IMR-90 (cell line): ENCODE data around the gene SAMD1. TPM values are rescaled to one million over a fixed set of nuclear protein-coding genes. Genes with fewer than 3 reads are reported as not detected.
A peak's percentile ranks its signal among the peaks of the same experiment; 100 is the strongest.

Experiments used
- ATAC-seq: fragments of 200-7000 bp; cut with Tn5 transposase; 2 replicates; pipeline ENCODE4 v1.9.1; 2020; ENCODE audit warnings: low read depth, mild to moderate bottlenecking, moderate library complexity
- BruUV-seq: library from RNA; stranded (reverse); fragments of 400-500 nt; replicated peaks from 2 replicates; lab custom pipeline; 2021; lab: Mats Ljungman, UMichigan
- CTCF ChIA-PET: fragments of 300-600 bp; formaldehyde crosslinking; extraction: SDS; loops from one replicate; lab custom pipeline; 2021; ENCODE audit warnings: antibody characterized with exemption; lab: Yijun Ruan, JAX
- POLR2A ChIA-PET: fragments of 300-600 bp; sonication (Branson Sonifier 250); formaldehyde crosslinking; loops from one replicate; lab custom pipeline; 2022; ENCODE audit warnings: antibody characterized with exemption; ENCODE audit not compliant: unreplicated experiment; lab: Charles Lee
- DNase-seq: peaks from one replicate; pipeline ENCODE4 v3.0.0; 2013
- H2AFZ ChIP-seq: replicated peaks from 2 replicates; pipeline ENCODE3; 2013; ENCODE audit warnings: low read length, mild to moderate bottlenecking; ENCODE audit not compliant: poor library complexity
- H2AK5ac ChIP-seq: 2 replicates; pipeline ENCODE4 v1.6.1; 2013; ENCODE audit warnings: low read depth, low read length, inconsistent platforms
- H2AK9ac ChIP-seq: replicated peaks from 2 replicates; pipeline ENCODE3; 2013; ENCODE audit warnings: mild to moderate bottlenecking, low read depth, low read length, moderate library complexity; ENCODE audit not compliant: poor library complexity
- H2BK120ac ChIP-seq: 2 replicates; pipeline ENCODE4 v1.6.1; 2013; ENCODE audit warnings: low read depth, low read length, inconsistent platforms
- H2BK15ac ChIP-seq: 3 replicates; pipeline ENCODE4 v1.6.1; 2013; ENCODE audit warnings: low read depth, low read length, inconsistent platforms
- H2BK20ac ChIP-seq: 2 replicates; pipeline ENCODE4 v1.6.1; 2013; ENCODE audit warnings: low read depth, mild to moderate bottlenecking, inconsistent platforms, low read length, moderate library complexity
- H2BK5ac ChIP-seq: 2 replicates; pipeline ENCODE4 v1.6.1; 2013; ENCODE audit warnings: mild to moderate bottlenecking, low read depth, low read length, inconsistent platforms; ENCODE audit not compliant: poor library complexity, severe bottlenecking
- H3K14ac ChIP-seq: replicated peaks from 2 replicates; pipeline ENCODE4 v1.6.1; 2013; ENCODE audit warnings: low read depth, low read length, inconsistent platforms
- H3K18ac ChIP-seq: 2 replicates; pipeline ENCODE4 v1.6.1; 2013; ENCODE audit warnings: low read depth, low read length, control low read depth
- H3K23ac ChIP-seq: 2 replicates; pipeline ENCODE4 v1.6.1; 2013; ENCODE audit warnings: low read depth, low read length, inconsistent platforms
- H3K27ac ChIP-seq: 2 replicates; pipeline ENCODE4 v1.5.1; 2013; ENCODE audit warnings: mild to moderate bottlenecking, control low read depth, low read length; ENCODE audit not compliant: insufficient read depth
- H3K27me3 ChIP-seq: 2 replicates; pipeline ENCODE4 v1.6.1; 2013; ENCODE audit warnings: low read length; ENCODE audit not compliant: control insufficient read depth, insufficient read depth
- H3K36me3 ChIP-seq: 2 replicates; pipeline ENCODE4 v1.6.1; 2013; ENCODE audit warnings: low read length, mixed read lengths; ENCODE audit not compliant: control insufficient read depth, insufficient read depth
- H3K4ac ChIP-seq: 2 replicates; pipeline ENCODE4 v1.6.1; 2013; ENCODE audit warnings: low read depth, low read length, inconsistent platforms
- H3K4me1 ChIP-seq: 2 replicates; pipeline ENCODE4 v1.6.1; 2013; ENCODE audit warnings: low read length, mixed read lengths; ENCODE audit not compliant: control insufficient read depth, insufficient read depth
- H3K4me2 ChIP-seq: 2 replicates; pipeline ENCODE4 v1.6.1; 2013; ENCODE audit warnings: low read depth, mild to moderate bottlenecking, control low read depth, low read length, moderate library complexity
- H3K4me3 ChIP-seq: 2 replicates; pipeline ENCODE4 v1.5.1; 2013; ENCODE audit warnings: low read depth, mild to moderate bottlenecking, control low read depth, low read length, moderate library complexity; ENCODE audit not compliant: insufficient read depth
- H3K56ac ChIP-seq: 2 replicates; pipeline ENCODE4 v1.6.1; 2013; ENCODE audit warnings: low read length, inconsistent platforms; ENCODE audit not compliant: insufficient read depth; ENCODE audit errors: extremely low read depth
- H3K79me1 ChIP-seq, 2 experiments: 2 replicates each; pipeline ENCODE4 v1.6.1; 2013; ENCODE audit warnings: low read length in 2 of 2, inconsistent platforms in 1 of 2, low read depth in 1 of 2
- H3K9ac ChIP-seq: 2 replicates; pipeline ENCODE4 v1.6.1; 2013; ENCODE audit warnings: low read depth, low read length, control low read depth
- H3K9me1 ChIP-seq: 2 replicates; pipeline ENCODE4 v1.6.1; 2013; ENCODE audit warnings: low read length, inconsistent platforms; ENCODE audit not compliant: insufficient read depth
- H3K9me3 ChIP-seq: 2 replicates; pipeline ENCODE4 v1.6.1; 2013; ENCODE audit warnings: low read length; ENCODE audit not compliant: control insufficient read depth, insufficient read depth
- H4K20me1 ChIP-seq: 2 replicates; pipeline ENCODE4 v1.6.1; 2013; ENCODE audit warnings: low read length, inconsistent platforms; ENCODE audit not compliant: insufficient read depth
- H4K5ac ChIP-seq: 2 replicates; pipeline ENCODE4 v1.6.1; 2013; ENCODE audit warnings: mild to moderate bottlenecking, low read depth, low read length, control low read depth
- H4K8ac ChIP-seq, 2 experiments: 2 replicates each; pipeline ENCODE4 v1.6.1; 2013; ENCODE audit warnings: low read depth in 2 of 2, low read length in 2 of 2, control low read depth in 1 of 2, inconsistent platforms in 1 of 2
- H4K91ac ChIP-seq: 2 replicates; pipeline ENCODE4 v1.6.1; 2013; ENCODE audit warnings: low read depth, low read length, inconsistent platforms; ENCODE audit not compliant: insufficient read depth
- BHLHE40 ChIP-seq: fragments of 150-350 bp; IDR thresholded peaks from 2 replicates; pipeline ENCODE4 v1.6.1; 2016; ENCODE audit warnings: mild to moderate bottlenecking, low read depth, low read length
- CEBPB ChIP-seq: IDR thresholded peaks from 2 replicates; pipeline ENCODE4 v1.6.1; 2012; ENCODE audit warnings: low read depth, low read length, improper control_type of control experiment
- CHD1 ChIP-seq: IDR thresholded peaks from 2 replicates; pipeline ENCODE4 v1.6.1; 2012; ENCODE audit warnings: low read depth, low read length, improper control_type of control experiment
- ELK1 ChIP-seq: fragments of 150-350 bp; IDR thresholded peaks from 2 replicates; pipeline ENCODE4 v1.6.1; 2016; ENCODE audit warnings: low read depth, mild to moderate bottlenecking, low read length, moderate library complexity, borderline replicate concordance
- FOS ChIP-seq: fragments of 150-350 bp; IDR thresholded peaks from 2 replicates; pipeline ENCODE4 v1.6.1; 2016; ENCODE audit warnings: low read depth, low read length
- MAFK ChIP-seq: IDR thresholded peaks from 2 replicates; pipeline ENCODE4 v1.6.1; 2012; ENCODE audit warnings: low read depth, low read length, improper control_type of control experiment
- MXI1 ChIP-seq: IDR thresholded peaks from 2 replicates; pipeline ENCODE4 v1.6.1; 2012; ENCODE audit warnings: low read depth, mild to moderate bottlenecking, low read length, moderate library complexity, borderline replicate concordance
- NFE2L2 ChIP-seq: fragments of 150-350 bp; IDR thresholded peaks from 2 replicates; pipeline ENCODE4 v1.6.1; 2016; ENCODE audit warnings: low read depth, mild to moderate bottlenecking, low read length
- POLR2A ChIP-seq: IDR thresholded peaks from 2 replicates; pipeline ENCODE4 v1.6.1; 2012; ENCODE audit warnings: mild to moderate bottlenecking, low read depth, low read length
- RAD21 ChIP-seq: IDR thresholded peaks from 2 replicates; pipeline ENCODE4 v1.6.1; 2012; ENCODE audit warnings: low read length, improper control_type of control experiment
- RCOR1 ChIP-seq: IDR thresholded peaks from 2 replicates; pipeline ENCODE4 v1.6.1; 2012; ENCODE audit warnings: mild to moderate bottlenecking, low read length, improper control_type of control experiment; ENCODE audit not compliant: insufficient replicate concordance
- RFX5 ChIP-seq: IDR thresholded peaks from 2 replicates; pipeline ENCODE4 v1.8.0; 2012; ENCODE audit warnings: low read depth, mild to moderate bottlenecking, low read length, moderate library complexity
- SMC3 ChIP-seq: fragments of 150-350 bp; IDR thresholded peaks from 2 replicates; pipeline ENCODE4 v1.6.1; 2016; ENCODE audit warnings: low read depth, mild to moderate bottlenecking, antibody characterized with exemption, low read length, moderate library complexity
- USF2 ChIP-seq: fragments of 150-350 bp; IDR thresholded peaks from 2 replicates; pipeline ENCODE4 v1.6.1; 2017; ENCODE audit warnings: mild to moderate bottlenecking, antibody characterized with exemption, low read length, low read depth
- WGBS, 2 experiments: methylation state at CpG; one replicate each; pipeline versions ENCODE4 v1.1.5 to v1.1.7; 2013; ENCODE audit warnings: missing lambda C conversion rate in 2 of 2; ENCODE audit not compliant: insufficient read length in 1 of 2; ENCODE audit errors: extremely low coverage in 2 of 2; 5-methylcytosine and 5-hydroxymethylcytosine counted together
- dilution Hi-C: fragments of 300-500 bp; cut with HindIII; formaldehyde crosslinking; loops from one replicate; pipeline ENCODE4 v1.14.3; 2018; ENCODE audit warnings: low sequenced_read_pairs; ENCODE audit not compliant: unreplicated experiment
- in situ Hi-C: fragments of 300-500 bp; cut with MboI; formaldehyde crosslinking; loops from 3 replicates; pipeline ENCODE4 v1.14.3; 2019; ENCODE audit warnings: low sequenced_read_pairs, inconsistent platforms, mixed read lengths
- intact Hi-C: fragments of 100-400 bp; cut with micrococcal nuclease; formaldehyde crosslinking; loops from 2 replicates; pipeline ENCODE4 v1.10.0; 2022
- polyA plus RNA-seq, 3 experiments: library from polyadenylated mRNA; depleted of rRNA; stranded (reverse); fragments of >200 nt; gene quantifications; 2 replicates each; pipeline ENCODE4 v1.2.3, GENCODE V29; 2012; ENCODE audit warnings: low replicate concordance in 1 of 3
- total RNA-seq: library from RNA; depleted of rRNA; stranded (reverse); fragments of >200 nt; gene quantifications from 2 replicates; pipeline ENCODE4 v1.2.3, GENCODE V29; 2012
- TF ChIP-seq, protein P1 (sequence below): conservative IDR thresholded peaks from 2 replicates; pipeline ENCODE4 v1.5.1; 2012; ENCODE audit warnings: mild to moderate bottlenecking, low read depth, low read length, improper control_type of control experiment

SAMD1 gene
- total and polyA plus RNA-seq, 2 of the 4 experiments (the other 2 are of a cell fraction) = 6.5 to 14.1 TPM

DNA sequence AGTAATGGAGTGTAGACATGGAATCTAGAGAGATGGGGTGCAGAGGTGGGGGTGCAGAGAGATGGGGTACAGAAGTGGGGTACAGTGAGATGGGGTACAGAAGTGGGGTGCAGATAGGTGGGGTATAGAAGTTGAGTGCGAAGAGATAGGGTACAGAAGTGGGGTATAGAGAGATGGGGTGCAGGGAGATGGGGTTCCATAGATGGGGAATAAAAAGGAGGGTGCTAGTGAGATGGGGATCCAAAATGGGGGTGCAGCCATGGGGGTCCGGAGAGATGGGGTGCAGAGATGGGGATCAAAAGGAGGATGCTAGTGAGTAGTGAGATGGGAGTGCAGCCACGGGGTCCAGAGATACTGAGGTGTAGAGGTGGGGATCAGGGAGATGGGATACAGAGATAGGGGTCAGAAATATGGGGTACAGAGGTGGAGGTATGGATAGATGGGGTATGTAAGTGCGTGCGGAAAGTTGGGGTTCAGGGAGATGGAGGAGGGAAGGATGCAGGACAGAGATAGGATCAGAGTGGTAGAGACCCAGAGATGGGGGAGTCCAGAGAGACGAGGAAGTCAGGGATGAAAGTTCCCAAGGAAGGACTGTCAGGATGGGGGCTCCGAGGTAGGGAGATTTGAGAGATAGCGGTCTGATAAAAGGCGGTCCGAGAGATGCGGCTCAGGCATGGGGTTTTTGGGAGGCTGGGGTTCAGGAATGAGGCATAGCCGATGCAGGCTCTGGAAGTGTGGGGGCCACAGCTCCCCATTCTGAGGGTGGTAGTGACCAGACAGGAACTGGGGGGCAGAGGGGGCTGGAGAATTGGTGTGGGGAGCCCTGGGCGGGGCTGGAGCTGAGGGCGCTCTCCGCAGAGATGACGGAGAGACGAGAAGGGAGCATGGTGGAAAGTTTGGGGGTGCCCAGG, 32.1 kb downstream of the SAMD1 start:
- H3K4me1 ChIP-seq = peaks cover 1% of the 10 kb centered on the region; the same call in 1 of the 2 replicates
- no peak overlapping the region for H2BK120ac ChIP-seq
- H3K4ac ChIP-seq = no peak overlapping the region
- no peaks in the 10 kb centered on the region for H3K36me3 ChIP-seq
- no peak overlapping the region for H2AK5ac ChIP-seq
- no peak overlapping the region for H3K9ac ChIP-seq
- no peak overlapping the region for H3K27ac ChIP-seq
- H2AFZ ChIP-seq = peak overlapping the region; percentile 72
- no TSS peak for BruUV-seq
- WGBS, 2 experiments = 26 to 100% methylated on average over 3 to 14 of the region's 17 CpGs
- dilution Hi-C loops = no loop called here
- no peak for ATAC-seq
- H4K91ac ChIP-seq = no peak overlapping the region
- no peak for DNase-seq
- no peaks in the 10 kb centered on the region for H3K79me1 ChIP-seq
- H3K18ac ChIP-seq = no peak overlapping the region
- no peaks in the 10 kb centered on the region for H3K9me3 ChIP-seq
- no peaks in the 10 kb centered on the region for H3K9me1 ChIP-seq
- no peak overlapping the region for H3K56ac ChIP-seq
- no peak overlapping the region for H3K14ac ChIP-seq
- no peak overlapping the region for H4K8ac ChIP-seq
- H2BK5ac ChIP-seq = no peak overlapping the region
- ChIA-PET CTCF (interaction anchor here (0.7 to 1.9 kb wide), 6 partner anchors 11 to 164 kb away, joined by 3 to 9 read pairs (median 4); no protein-coding TSS in a partner anchor), POLR2A (no interaction called here)
- H3K4me2 ChIP-seq = no peak overlapping the region; the same call in 1 of the 2 replicates
- H4K5ac ChIP-seq = no peak overlapping the region
- H4K20me1 ChIP-seq = no peaks in the 10 kb centered on the region
- no peak overlapping the region for H3K4me3 ChIP-seq
- H3K27me3 ChIP-seq = peaks cover 36% of the 10 kb centered on the region
- in situ Hi-C loops = no loop called here
- intact Hi-C loops = no loop called here
- no peak overlapping the region; the same call in 1 of the 2 replicates for H3K23ac ChIP-seq
- H2BK15ac ChIP-seq = no peak overlapping the region
- peak overlapping the region; percentile 70 for H2AK9ac ChIP-seq
- H2BK20ac ChIP-seq = no peak overlapping the region
- no peak for TF ChIP-seq CHD1
- TF ChIP-seq, protein P1, sequence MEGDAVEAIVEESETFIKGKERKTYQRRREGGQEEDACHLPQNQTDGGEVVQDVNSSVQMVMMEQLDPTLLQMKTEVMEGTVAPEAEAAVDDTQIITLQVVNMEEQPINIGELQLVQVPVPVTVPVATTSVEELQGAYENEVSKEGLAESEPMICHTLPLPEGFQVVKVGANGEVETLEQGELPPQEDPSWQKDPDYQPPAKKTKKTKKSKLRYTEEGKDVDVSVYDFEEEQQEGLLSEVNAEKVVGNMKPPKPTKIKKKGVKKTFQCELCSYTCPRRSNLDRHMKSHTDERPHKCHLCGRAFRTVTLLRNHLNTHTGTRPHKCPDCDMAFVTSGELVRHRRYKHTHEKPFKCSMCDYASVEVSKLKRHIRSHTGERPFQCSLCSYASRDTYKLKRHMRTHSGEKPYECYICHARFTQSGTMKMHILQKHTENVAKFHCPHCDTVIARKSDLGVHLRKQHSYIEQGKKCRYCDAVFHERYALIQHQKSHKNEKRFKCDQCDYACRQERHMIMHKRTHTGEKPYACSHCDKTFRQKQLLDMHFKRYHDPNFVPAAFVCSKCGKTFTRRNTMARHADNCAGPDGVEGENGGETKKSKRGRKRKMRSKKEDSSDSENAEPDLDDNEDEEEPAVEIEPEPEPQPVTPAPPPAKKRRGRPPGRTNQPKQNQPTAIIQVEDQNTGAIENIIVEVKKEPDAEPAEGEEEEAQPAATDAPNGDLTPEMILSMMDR = no peak
- TF ChIP-seq ELK1 = no peak
- TF ChIP-seq USF2 = no peak
- no peak for TF ChIP-seq RFX5
- TF ChIP-seq NFE2L2 = no peak
- no peak for TF ChIP-seq RAD21
- TF ChIP-seq SMC3 = no peak
- TF ChIP-seq BHLHE40 = no peak
- TF ChIP-seq MXI1 = no peak
- TF ChIP-seq CEBPB = no peak
- no peak for TF ChIP-seq POLR2A
- no peak for TF ChIP-seq MAFK
- no peak for TF ChIP-seq RCOR1
- TF ChIP-seq FOS = no peak
